ENCODE data around the gene ME3.
A peak's percentile ranks its signal among the peaks of the same experiment; 100 is the strongest.

The ME3 gene

GRCh38 chr11:86464509-86465221 is 207.8 kb downstream of the ME3 start:
- DNase-seq, result no peak

- no peak for DNase-seq
Observed at GRCh38 chr11:86463955-86464354, 208.5 kb downstream of the ME3 start.

- DNase-seq, result no peak
Observed at GRCh38 chr11:86463120-86463519, 209.3 kb downstream of the ME3 start.

- no peak for DNase-seq
Observed at GRCh38 chr11:86461892-86462291, 210.5 kb downstream of the ME3 start.

GRCh38 chr11:86460461-86461385 is 211.7 kb downstream of the ME3 start:
- DNase-seq, result peak in 1 of 51 donors; percentile 36

- DNase-seq, result peak in 4 of 51 donors; percentile 2 to 16 (median 7)
Observed at GRCh38 chr11:86459682-86460460, 212.5 kb downstream of the ME3 start.

GRCh38 chr11:86459002-86459385 is 213.4 kb downstream of the ME3 start:
- DNase-seq, result no peak

GRCh38 chr11:86458294-86459001 is 214.0 kb downstream of the ME3 start:
- DNase-seq, result no peak

GRCh38 chr11:86456075-86456939 is 216.1 kb downstream of the ME3 start:
- DNase-seq, result peak in 49 of 51 donors; percentile 3 to 85 (median 47)

- DNase-seq, result peak in 1 of 51 donors; percentile 35
Observed at GRCh38 chr11:86453290-86454030, 219.0 kb downstream of the ME3 start.

GRCh38 chr11:86449993-86450629 is 222.3 kb downstream of the ME3 start:
- no peak for DNase-seq

GRCh38 chr11:86447763-86448480 is 224.5 kb downstream of the ME3 start:
- no peak for DNase-seq

GRCh38 chr11:86446924-86447285 is 225.5 kb downstream of the ME3 start:
- DNase-seq, result no peak

- DNase-seq, result no peak
Observed at GRCh38 chr11:86446163-86446923, 226.1 kb downstream of the ME3 start.

- no peak for DNase-seq
Observed at GRCh38 chr11:86444981-86445380, 227.4 kb downstream of the ME3 start.

GRCh38 chr11:86443415-86443814 is 229.0 kb downstream of the ME3 start:
- no peak for DNase-seq

- DNase-seq, result no peak
Observed at GRCh38 chr11:86442827-86443226, 229.6 kb downstream of the ME3 start.

- DNase-seq, result no peak
Observed at GRCh38 chr11:86442420-86442819, 230.0 kb downstream of the ME3 start.
